IPS DF 6.9 (cell line): Measurements from ENCODE around the gene GDF15.
A peak's percentile ranks its signal among the peaks of the same experiment; 100 is the strongest.

ENCODE experiments used
- DNase-seq: peaks from one replicate; pipeline ENCODE4 v3.0.0-alpha.2; 2013; ENCODE audit warnings: low read depth, low spot score
- H3K27ac ChIP-seq: one replicate; pipeline ENCODE4 v1.5.1; 2013; ENCODE audit warnings: low read length, control low read depth
- H3K27me3 ChIP-seq: 2 replicates; pipeline ENCODE4 v1.6.1; 2013; ENCODE audit warnings: mild to moderate bottlenecking, low read length; ENCODE audit not compliant: control insufficient read depth, insufficient read depth
- H3K36me3 ChIP-seq: 2 replicates; pipeline ENCODE4 v1.6.1; 2013; ENCODE audit warnings: low read length; ENCODE audit not compliant: control insufficient read depth, insufficient read depth
- H3K4me1 ChIP-seq: 2 replicates; pipeline ENCODE4 v1.6.1; 2013; ENCODE audit warnings: low read length; ENCODE audit not compliant: control insufficient read depth, insufficient read depth
- H3K4me3 ChIP-seq: 2 replicates; pipeline ENCODE4 v1.5.1; 2013; ENCODE audit warnings: mild to moderate bottlenecking, low read length
- H3K9me3 ChIP-seq: 2 replicates; pipeline ENCODE4 v1.6.1; 2013; ENCODE audit warnings: low read length, inconsistent platforms; ENCODE audit not compliant: control insufficient read depth, insufficient read depth
- WGBS: extraction: QIAGEN DNeasy Blood & Tissue Kit; methylation state at CpG from one replicate; pipeline ENCODE4 v1.1.7; 2013; ENCODE audit warnings: mixed read lengths, missing lambda C conversion rate; ENCODE audit not compliant: insufficient read length, insufficient coverage; 5-methylcytosine and 5-hydroxymethylcytosine counted together

Gene GDF15

DNA sequence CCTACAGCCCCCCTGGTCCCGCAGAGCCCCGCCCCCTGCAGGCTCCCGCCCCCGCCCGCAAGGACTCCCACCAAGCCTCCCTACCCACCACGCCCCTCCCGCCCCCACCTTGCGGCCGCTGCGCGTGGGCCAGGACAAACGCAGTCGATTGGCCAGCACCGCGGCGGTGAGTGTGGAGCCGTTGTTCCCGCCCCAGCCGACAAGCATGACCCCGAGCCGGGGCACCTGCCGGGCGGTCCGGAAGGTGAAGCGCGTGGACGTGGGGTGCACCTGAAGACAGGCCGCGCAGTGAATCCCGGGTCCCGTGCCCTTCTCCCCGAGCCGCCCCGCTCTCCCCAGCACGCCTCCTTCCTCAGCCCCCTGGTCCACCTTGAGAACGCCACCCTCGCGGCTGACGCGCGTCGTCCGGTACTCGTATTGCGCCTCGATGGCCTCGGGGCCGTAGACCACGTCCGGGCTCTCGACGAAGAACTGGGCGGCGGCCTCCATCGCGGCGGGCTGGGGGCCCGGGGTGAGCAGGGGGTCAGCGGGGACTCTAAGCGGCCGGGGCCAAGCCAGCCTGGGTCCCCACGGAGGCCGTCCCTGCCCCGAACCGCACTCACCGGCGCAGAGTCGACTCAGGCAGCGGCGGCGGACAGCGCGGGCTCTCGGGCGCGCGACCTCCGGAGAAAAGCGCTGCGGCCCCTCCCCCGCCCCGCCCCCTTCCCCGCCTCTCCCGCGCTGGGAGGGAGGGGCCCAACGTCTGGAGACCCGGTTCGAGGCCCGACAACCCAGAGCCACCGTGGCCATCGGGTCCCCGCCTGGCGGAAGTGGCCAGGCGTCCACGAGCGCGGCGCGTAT lies 51.8 kb downstream of the GDF15 start, which contains the start of gene ISYNA1:
ISYNA1 (minus strand) TSS at position 643 of the 840 bp plus-strand sequence; CDS start at position 489, 154 bp downstream.
- Histone ChIP-seq H3K4me1 (peaks cover 12% of the 10 kb centered on the region), H3K27me3 (no peaks in the 10 kb centered on the region), H3K9me3 (no peaks in the 10 kb centered on the region), H3K4me3 (peak within 1 kb of the TSS; percentile 56; the same call in 1 of the 2 replicates), H3K27ac (no peak within 1 kb of the TSS), H3K36me3 (peaks cover 5% of the 10 kb centered on the region; the same call in 1 of the 2 replicates)
- DNase-seq = no peak
- whole genome bisulfite sequencing = no CpG with 5 or more reads among the region's 99 CpGs

DNA sequence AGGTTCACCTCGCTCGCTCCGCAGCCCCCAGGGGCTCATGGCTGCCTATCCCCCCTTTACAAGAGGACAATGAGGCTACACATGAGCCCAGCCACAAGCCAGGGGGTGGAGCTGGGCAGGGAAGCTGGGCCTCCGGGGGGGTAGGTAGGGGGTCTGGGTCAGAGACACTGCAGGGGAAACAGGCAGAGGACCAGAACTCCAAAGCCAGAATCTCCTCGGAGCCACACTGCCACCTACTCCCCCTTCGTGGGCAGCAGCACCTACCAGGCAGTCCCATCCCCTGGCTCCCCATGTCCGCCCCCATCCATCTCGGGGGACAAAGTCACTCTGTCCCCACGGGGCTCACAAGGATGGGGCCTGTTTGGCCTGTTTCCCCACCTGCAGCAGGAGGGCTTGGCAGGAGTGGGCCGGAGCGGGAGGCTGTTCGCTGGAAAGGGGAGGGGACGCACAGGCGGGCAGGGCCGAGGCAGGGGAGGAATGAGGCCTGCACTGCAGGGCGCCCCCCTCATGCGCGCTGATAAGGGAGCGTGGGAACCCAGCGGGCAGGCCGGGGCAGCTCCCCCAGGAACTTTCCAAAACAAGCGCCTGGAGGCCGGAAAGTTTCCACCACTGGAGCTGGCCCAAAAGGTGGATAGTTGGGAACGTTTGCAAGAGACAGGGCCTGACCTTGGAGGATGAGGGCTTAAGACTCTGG lies 52.5 kb downstream of the GDF15 start:
- no peaks in the 10 kb centered on the region for H3K27me3 ChIP-seq
- H3K4me1 ChIP-seq = peaks cover 10% of the 10 kb centered on the region
- H3K27ac ChIP-seq = no peak overlapping the region
- peak overlapping the region; percentile 34; the same call in 1 of the 2 replicates for H3K4me3 ChIP-seq
- peaks cover 5% of the 10 kb centered on the region; the same call in 1 of the 2 replicates for H3K36me3 ChIP-seq
- DNase-seq = no peak
- no CpG with 5 or more reads among the region's 24 CpGs for WGBS
- no peaks in the 10 kb centered on the region for H3K9me3 ChIP-seq
